OCI-LY1 (cell line): ENCODE results near the gene RSL24D1.

Source experiments
- EZH2 ChIP-seq: fragments of 200-600 bp; sonication (generic), shearing (Covaris generic); IDR thresholded peaks from 2 replicates; pipeline ENCODE4 v1.8.0; 2017; ENCODE audit warnings: borderline replicate concordance, mixed run types, mild to moderate bottlenecking, antibody characterized with exemption, low read length, moderate library complexity, mixed read lengths
- TF ChIP-seq, protein P1 (sequence below): fragments of 200-600 bp; sonication (generic), shearing (Covaris generic); IDR thresholded peaks from 2 replicates; pipeline ENCODE4 v1.5.1; 2017; ENCODE audit warnings: mild to moderate bottlenecking, antibody characterized with exemption, low read length, moderate library complexity, mixed read lengths

GRCh38 chr15:55230051-55230670 is 33.4 kb upstream of the RSL24D1 start:
- TF ChIP-seq, protein P1, sequence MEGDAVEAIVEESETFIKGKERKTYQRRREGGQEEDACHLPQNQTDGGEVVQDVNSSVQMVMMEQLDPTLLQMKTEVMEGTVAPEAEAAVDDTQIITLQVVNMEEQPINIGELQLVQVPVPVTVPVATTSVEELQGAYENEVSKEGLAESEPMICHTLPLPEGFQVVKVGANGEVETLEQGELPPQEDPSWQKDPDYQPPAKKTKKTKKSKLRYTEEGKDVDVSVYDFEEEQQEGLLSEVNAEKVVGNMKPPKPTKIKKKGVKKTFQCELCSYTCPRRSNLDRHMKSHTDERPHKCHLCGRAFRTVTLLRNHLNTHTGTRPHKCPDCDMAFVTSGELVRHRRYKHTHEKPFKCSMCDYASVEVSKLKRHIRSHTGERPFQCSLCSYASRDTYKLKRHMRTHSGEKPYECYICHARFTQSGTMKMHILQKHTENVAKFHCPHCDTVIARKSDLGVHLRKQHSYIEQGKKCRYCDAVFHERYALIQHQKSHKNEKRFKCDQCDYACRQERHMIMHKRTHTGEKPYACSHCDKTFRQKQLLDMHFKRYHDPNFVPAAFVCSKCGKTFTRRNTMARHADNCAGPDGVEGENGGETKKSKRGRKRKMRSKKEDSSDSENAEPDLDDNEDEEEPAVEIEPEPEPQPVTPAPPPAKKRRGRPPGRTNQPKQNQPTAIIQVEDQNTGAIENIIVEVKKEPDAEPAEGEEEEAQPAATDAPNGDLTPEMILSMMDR: no peak
- no peak for TF ChIP-seq EZH2
